Measurements from ENCODE around the gene PSMD6. TPM values are rescaled to one million over a fixed set of nuclear protein-coding genes. Genes with fewer than 3 reads are reported as not detected.

PSMD6 gene
- total RNA-seq, 4 donors from 2014 or later, result 18.3 to 66.6 (median 47.8) TPM

DNA sequence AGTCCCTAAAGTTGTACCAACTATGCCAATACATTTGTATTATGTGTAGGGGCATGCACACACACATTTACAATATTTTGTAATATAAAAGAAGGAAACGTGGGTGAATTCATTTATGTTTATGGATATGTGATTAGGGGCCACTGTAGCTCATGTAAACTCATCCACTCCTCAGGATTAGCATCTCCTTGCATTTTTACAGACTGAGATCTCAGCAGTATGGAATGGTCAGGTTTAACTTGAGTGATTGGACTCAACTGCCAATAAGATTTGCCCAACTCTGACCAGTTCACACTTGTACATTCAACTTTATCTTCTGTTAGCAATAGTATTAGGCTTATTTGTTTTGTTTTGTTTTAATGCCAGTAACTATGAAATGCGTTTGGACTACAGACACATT, 36.5 kb downstream of the PSMD6 start:
- no peak for TF ChIP-seq CTCF (IDR thresholded peaks at IDR 0.05)
- TF ChIP-seq POLR2AphosphoS5 (IDR thresholded peaks at IDR 0.05), result no peak
- TF ChIP-seq POLR2A (IDR thresholded peaks at IDR 0.05), result no peak
- no peak for TF ChIP-seq EP300 (IDR thresholded peaks at IDR 0.05; ENCODE audit: low read depth)
- peaks cover 0 to 68% (median 24%) of the 10 kb centered on the region in 4 donors for H3K36me3 ChIP-seq
- H3K9me3 ChIP-seq, result no peaks in the 10 kb centered on the region
- DNase-seq, result no peak
- no peak overlapping the region for H3K27ac ChIP-seq
- no peaks in the 10 kb centered on the region for H3K4me1 ChIP-seq
- H3K4me3 ChIP-seq, result no peak overlapping the region
- 78 to 79% methylated on average over 2 of the region's 2 CpGs for WGBS, 2 donors (ENCODE audit: low coverage in 1 of 2)
- no peaks in the 10 kb centered on the region for H3K27me3 ChIP-seq
- in situ Hi-C loops (cut with MboI; ENCODE audit: low pct_ligation_motif_present in 1 of 4, low pct_unique_long_range_greater_than_20kb in 1 of 4, low sequenced_read_pairs in 3 of 4) (no loop called here), intact Hi-C loops (cut with DNase I; ENCODE audit: low total_unique reads) (no loop called here)

GRCh38 chr3:63986146-63986545, 37.1 kb downstream of the PSMD6 start:
- no peaks in the 10 kb centered on the region for H3K27me3 ChIP-seq
- intact Hi-C loops (cut with DNase I; ENCODE audit: low total_unique reads) (no loop called here), in situ Hi-C loops (cut with MboI; ENCODE audit: low pct_ligation_motif_present in 1 of 4, low pct_unique_long_range_greater_than_20kb in 1 of 4, low sequenced_read_pairs in 3 of 4) (no loop called here)
- no peak overlapping the region for H3K4me3 ChIP-seq
- no peak for DNase-seq
- H3K36me3 ChIP-seq, result peaks cover 0 to 64% (median 21%) of the 10 kb centered on the region in 4 donors
- no peak for TF ChIP-seq POLR2A (IDR thresholded peaks at IDR 0.05)
- no peak for TF ChIP-seq CTCF (IDR thresholded peaks at IDR 0.05)
- TF ChIP-seq POLR2AphosphoS5 (IDR thresholded peaks at IDR 0.05), result no peak
- no peak for TF ChIP-seq EP300 (IDR thresholded peaks at IDR 0.05; ENCODE audit: low read depth)
- 89% methylated on average over 3 to 7 of the region's 7 CpGs for WGBS, 2 donors (ENCODE audit: low coverage in 1 of 2)
- H3K4me1 ChIP-seq, result no peaks in the 10 kb centered on the region
- H3K9me3 ChIP-seq, result no peaks in the 10 kb centered on the region
- no peak overlapping the region for H3K27ac ChIP-seq

DNA sequence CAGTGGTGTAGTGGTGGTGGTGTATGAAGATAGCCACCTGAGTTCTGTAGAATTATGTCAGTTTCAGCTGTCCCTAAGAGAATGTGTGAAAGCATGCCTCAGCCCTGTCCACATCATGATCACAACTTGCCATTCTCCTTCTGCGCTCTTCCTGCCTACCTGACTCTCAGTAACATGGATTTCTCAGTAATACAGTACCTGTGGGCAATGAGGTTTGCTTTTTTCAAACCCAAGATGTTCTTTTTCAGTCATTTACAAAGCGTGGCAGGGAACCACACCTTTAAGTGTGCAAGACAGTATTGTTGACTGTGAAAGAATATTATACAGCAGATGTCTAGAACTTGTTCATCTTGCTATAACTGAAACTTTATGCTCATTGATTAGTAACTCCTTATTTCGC, 38.9 kb downstream of the PSMD6 start:
- no peaks in the 10 kb centered on the region for H3K9me3 ChIP-seq
- 93 to 97% methylated on average over 3 of the region's 3 CpGs for WGBS, 2 donors (ENCODE audit: low coverage in 1 of 2)
- TF ChIP-seq POLR2A (IDR thresholded peaks at IDR 0.05) (no peak), POLR2AphosphoS5 (IDR thresholded peaks at IDR 0.05) (no peak), CTCF (IDR thresholded peaks at IDR 0.05) (no peak), EP300 (IDR thresholded peaks at IDR 0.05; ENCODE audit: low read depth) (no peak)
- H3K4me1 ChIP-seq, result peaks cover 0 to 6% (median 3%) of the 10 kb centered on the region in 4 donors
- no peak overlapping the region for H3K27ac ChIP-seq
- intact Hi-C loops (cut with DNase I; ENCODE audit: low total_unique reads) (no loop called here), in situ Hi-C loops (cut with MboI; ENCODE audit: low pct_ligation_motif_present in 1 of 4, low pct_unique_long_range_greater_than_20kb in 1 of 4, low sequenced_read_pairs in 3 of 4) (no loop called here)
- no peaks in the 10 kb centered on the region for H3K27me3 ChIP-seq
- H3K36me3 ChIP-seq, result peaks cover 0 to 61% (median 18%) of the 10 kb centered on the region in 4 donors
- DNase-seq, result no peak
- no peak overlapping the region for H3K4me3 ChIP-seq

GRCh38 chr3:63981980-63982379, 41.3 kb downstream of the PSMD6 start:
- peaks cover 0 to 41% (median 8%) of the 10 kb centered on the region in 4 donors for H3K36me3 ChIP-seq
- in situ Hi-C loops (cut with MboI; ENCODE audit: low pct_ligation_motif_present in 1 of 4, low pct_unique_long_range_greater_than_20kb in 1 of 4, low sequenced_read_pairs in 3 of 4), result no loop called here
- TF ChIP-seq POLR2AphosphoS5 (IDR thresholded peaks at IDR 0.05) (no peak), EP300 (IDR thresholded peaks at IDR 0.05; ENCODE audit: low read depth) (no peak), CTCF (IDR thresholded peaks at IDR 0.05) (no peak), POLR2A (IDR thresholded peaks at IDR 0.05) (no peak)

More at GRCh38 chr3:63981980-63982379, 41.3 kb downstream of the PSMD6 start:
- Histone ChIP-seq H3K27me3 (no peaks in the 10 kb centered on the region), H3K4me3 (no peak overlapping the region), H3K4me1 (peaks cover 0 to 23% (median 17%) of the 10 kb centered on the region in 4 donors), H3K9me3 (no peaks in the 10 kb centered on the region), H3K27ac (no peak overlapping the region)
- DNase-seq, result no peak
- intact Hi-C loops (cut with DNase I; ENCODE audit: low total_unique reads), result no loop called here
- 80 to 92% methylated on average over 1 to 4 of the region's 4 CpGs for WGBS, 2 donors (ENCODE audit: low coverage in 1 of 2)
